ENCODE results near the gene PLTP. TPM values are rescaled to one million over a fixed set of nuclear protein-coding genes. Genes with fewer than 3 reads are reported as not detected.

The PLTP gene
- total and polyA plus RNA-seq, 2 donors (not counting 3 experiments of a cell fraction or from before 2014, with no cell fraction given): 62.1 to 118 TPM

DNA sequence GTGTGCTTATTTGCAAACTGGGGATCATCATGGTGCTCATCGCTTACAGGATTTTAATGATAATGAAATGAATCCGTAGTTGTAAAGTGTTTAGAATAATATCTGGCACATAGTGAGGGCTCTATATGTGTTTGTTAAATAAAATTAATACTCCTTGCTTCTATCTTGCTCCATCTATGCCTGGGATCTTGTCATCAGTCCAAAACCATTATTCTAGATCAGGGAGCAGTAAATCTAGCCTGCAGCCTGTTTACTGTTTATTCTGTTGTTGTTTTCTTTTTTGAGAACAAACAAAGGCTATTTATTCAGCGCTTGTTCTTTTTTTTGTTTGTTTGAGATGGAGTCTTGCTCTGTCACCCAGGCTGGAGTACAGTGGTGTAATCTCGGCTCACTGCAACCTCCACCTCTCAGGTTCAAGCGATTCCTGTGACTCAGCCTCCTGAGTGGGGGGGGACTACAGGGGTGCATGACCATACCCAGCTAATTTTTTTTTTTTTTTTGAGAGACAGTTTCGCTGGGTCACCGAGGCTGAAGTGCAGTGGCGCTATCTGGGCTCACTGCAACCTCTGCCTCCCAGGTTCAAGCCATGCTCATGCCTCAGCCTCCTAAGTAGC, 62.9 kb downstream of the PLTP start:
- Histone ChIP-seq H3K27me3 (ENCODE audit: control insufficient read depth in 2 of 2, insufficient read depth in 2 of 2, low read length in 2 of 2) (no peaks in the 10 kb centered on the region), H4K20me1 (replicated peaks; ENCODE audit: control insufficient read depth, extremely low read depth, insufficient read depth, low read length) (no peaks in the 10 kb centered on the region), H3K9me1 (replicated peaks; ENCODE audit: control insufficient read depth, extremely low read depth, insufficient read depth, low read length) (no peaks in the 10 kb centered on the region), H3K36me3 (ENCODE audit: control insufficient read depth in 2 of 2, extremely low read depth in 1 of 2, insufficient read depth in 2 of 2, low read length in 2 of 2) (peaks cover 0 to 19% of the 10 kb centered on the region in 2 experiments), H3K4me3 (replicated peaks in 1 of 3; ENCODE audit: insufficient read depth in 1 of 3, low read depth in 1 of 3, low read length in 3 of 3) (no peak overlapping the region), H3K79me2 (ENCODE audit: control insufficient read depth, insufficient read depth, low read length) (no peaks in the 10 kb centered on the region), H3K9me3 (replicated peaks; ENCODE audit: control insufficient read depth, insufficient read depth, low read length) (no peaks in the 10 kb centered on the region), H3K4me1 (ENCODE audit: control insufficient read depth, extremely low read depth, insufficient read depth, low read length) (no peaks in the 10 kb centered on the region), H3K4me2 (ENCODE audit: insufficient read depth, low read length) (no peak overlapping the region), H3K27ac (ENCODE audit: insufficient read depth, low read depth, low read length) (no peak overlapping the region), H2AFZ (ENCODE audit: low read depth, low read length) (no peak overlapping the region), H3K9ac (replicated peaks; ENCODE audit: extremely low read depth, insufficient read depth, low read length) (no peak overlapping the region)
- dilution Hi-C loops (cut with MboI; ENCODE audit: extremely low pct_ligation_motif_present, low sequenced_read_pairs): no loop called here
- ChIA-PET POLR2A (no interaction called here), CTCF (interaction anchor here (0.8 to 1.1 kb wide), 2 partner anchors 8 to 33 kb away, joined by 3 read pairs; no protein-coding TSS in a partner anchor)
- intact Hi-C loops (cut with micrococcal nuclease): no loop called here
- FAIRE-seq: no peak
- TF ChIP-seq GATA2 (IDR thresholded peaks at IDR 0.05; ENCODE audit: insufficient read depth, insufficient read length, low read depth, low read length): no peak
- no peak for TF ChIP-seq MYC (IDR thresholded peaks at IDR 0.05; ENCODE audit: low read depth, low read length)
- TF ChIP-seq POLR2AphosphoS5 (IDR thresholded peaks at IDR 0.05; ENCODE audit: insufficient read depth, low read depth, low read length): no peak
- no peak for TF ChIP-seq JUN (IDR thresholded peaks at IDR 0.05; ENCODE audit: borderline replicate concordance, insufficient read depth, insufficient read length, low read depth)
- no peak for TF ChIP-seq POLR2A (IDR thresholded peaks at IDR 0.05; ENCODE audit: low read depth, low read length)
- TF ChIP-seq, protein P1, sequence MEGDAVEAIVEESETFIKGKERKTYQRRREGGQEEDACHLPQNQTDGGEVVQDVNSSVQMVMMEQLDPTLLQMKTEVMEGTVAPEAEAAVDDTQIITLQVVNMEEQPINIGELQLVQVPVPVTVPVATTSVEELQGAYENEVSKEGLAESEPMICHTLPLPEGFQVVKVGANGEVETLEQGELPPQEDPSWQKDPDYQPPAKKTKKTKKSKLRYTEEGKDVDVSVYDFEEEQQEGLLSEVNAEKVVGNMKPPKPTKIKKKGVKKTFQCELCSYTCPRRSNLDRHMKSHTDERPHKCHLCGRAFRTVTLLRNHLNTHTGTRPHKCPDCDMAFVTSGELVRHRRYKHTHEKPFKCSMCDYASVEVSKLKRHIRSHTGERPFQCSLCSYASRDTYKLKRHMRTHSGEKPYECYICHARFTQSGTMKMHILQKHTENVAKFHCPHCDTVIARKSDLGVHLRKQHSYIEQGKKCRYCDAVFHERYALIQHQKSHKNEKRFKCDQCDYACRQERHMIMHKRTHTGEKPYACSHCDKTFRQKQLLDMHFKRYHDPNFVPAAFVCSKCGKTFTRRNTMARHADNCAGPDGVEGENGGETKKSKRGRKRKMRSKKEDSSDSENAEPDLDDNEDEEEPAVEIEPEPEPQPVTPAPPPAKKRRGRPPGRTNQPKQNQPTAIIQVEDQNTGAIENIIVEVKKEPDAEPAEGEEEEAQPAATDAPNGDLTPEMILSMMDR (IDR thresholded peaks at IDR 0.05; ENCODE audit: extremely low read depth in 1 of 2, insufficient read depth in 1 of 2, low read depth in 1 of 2, low read length in 2 of 2): no peak
- TF ChIP-seq FOS (IDR thresholded peaks at IDR 0.05; ENCODE audit: borderline replicate concordance, insufficient read depth, low read length): no peak
- TF ChIP-seq, protein P2, sequence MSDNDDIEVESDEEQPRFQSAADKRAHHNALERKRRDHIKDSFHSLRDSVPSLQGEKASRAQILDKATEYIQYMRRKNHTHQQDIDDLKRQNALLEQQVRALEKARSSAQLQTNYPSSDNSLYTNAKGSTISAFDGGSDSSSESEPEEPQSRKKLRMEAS (IDR thresholded peaks at IDR 0.05; ENCODE audit: insufficient read depth, insufficient read length): no peak
- no peak for TF ChIP-seq EZH2 (IDR thresholded peaks at IDR 0.05; ENCODE audit: borderline replicate concordance, low read depth, low read length, severe bottlenecking)
- no peak for DNase-seq (ENCODE audit: low read depth, low spot score)
- BruUV-seq (replicated peaks): no TSS peak

Other genes with a start within 250 kb of the PLTP start
- gene WFDC11, start 241.9 kb downstream of the PLTP start, total RNA-seq: not detected in 2 replicates
- gene WFDC11, start 241.9 kb downstream of the PLTP start, polyA plus RNA-seq: not detected in 2 replicates
- gene WFDC13, start 210.1 kb downstream of the PLTP start, total RNA-seq: not detected in 2 replicates
- gene WFDC13, start 210.1 kb downstream of the PLTP start, polyA plus RNA-seq: not detected in 2 replicates
- not detected in 2 replicates for gene WFDC10B, start 207.1 kb downstream of the PLTP start, total RNA-seq
- gene WFDC10B, start 207.1 kb downstream of the PLTP start, polyA plus RNA-seq: not detected in 2 replicates
- not detected in 2 replicates for gene SPINT4, start 189.8 kb downstream of the PLTP start, total RNA-seq
- gene SPINT4, start 189.8 kb downstream of the PLTP start, polyA plus RNA-seq: not detected in 2 replicates
- not detected in 2 replicates for gene WFDC3, start 120.3 kb downstream of the PLTP start, total RNA-seq
- gene WFDC3, start 120.3 kb downstream of the PLTP start, polyA plus RNA-seq: 0.39 TPM in 1 of 2 replicates, not detected in the other
- 31.9 and 33.7 TPM in 2 replicates for gene DNTTIP1, start 120.2 kb downstream of the PLTP start, total RNA-seq
- 38.4 and 40.5 TPM in 2 replicates for gene DNTTIP1, start 120.2 kb downstream of the PLTP start, polyA plus RNA-seq
- 108 and 129 TPM in 2 replicates for gene UBE2C, start 99.5 kb downstream of the PLTP start, total RNA-seq
- gene UBE2C, start 99.5 kb downstream of the PLTP start, polyA plus RNA-seq: 130 and 135 TPM in 2 replicates
- not detected in 2 replicates for gene TNNC2, start 84.8 kb downstream of the PLTP start, total RNA-seq
- 0.19 and 0.26 TPM in 2 replicates for gene TNNC2, start 84.8 kb downstream of the PLTP start, polyA plus RNA-seq
- gene SNX21, start 78.4 kb downstream of the PLTP start, total RNA-seq: 11.9 and 14.9 TPM in 2 replicates
- 11.6 and 14.8 TPM in 2 replicates for gene SNX21, start 78.4 kb downstream of the PLTP start, polyA plus RNA-seq
- 15.5 and 15.8 TPM in 2 replicates for gene ACOT8, start 54.8 kb downstream of the PLTP start, total RNA-seq
- 50.9 and 58.8 TPM in 2 replicates for gene ACOT8, start 54.8 kb downstream of the PLTP start, polyA plus RNA-seq
- 4.2 and 4.4 TPM in 2 replicates for gene ZSWIM3, start 54.5 kb downstream of the PLTP start, total RNA-seq
- gene ZSWIM3, start 54.5 kb downstream of the PLTP start, polyA plus RNA-seq: 3.8 and 4.5 TPM in 2 replicates
- 10.0 and 11.3 TPM in 2 replicates for gene ZSWIM1, start 30.9 kb downstream of the PLTP start, total RNA-seq
- 8.5 and 9.4 TPM in 2 replicates for gene ZSWIM1, start 30.9 kb downstream of the PLTP start, polyA plus RNA-seq
- gene SPATA25, start 24.5 kb downstream of the PLTP start, total RNA-seq: 1.3 TPM in 1 of 2 replicates, not detected in the other
- 0.69 and 1.0 TPM in 2 replicates for gene SPATA25, start 24.5 kb downstream of the PLTP start, polyA plus RNA-seq
- gene NEURL2, start 20.9 kb downstream of the PLTP start, total RNA-seq: 5.4 and 6.5 TPM in 2 replicates
- 2.8 and 4.5 TPM in 2 replicates for gene NEURL2, start 20.9 kb downstream of the PLTP start, polyA plus RNA-seq
- gene CTSA, start 20.8 kb downstream of the PLTP start, total RNA-seq: 156 and 169 TPM in 2 replicates
- 409 and 427 TPM in 2 replicates for gene CTSA, start 20.8 kb downstream of the PLTP start, polyA plus RNA-seq
- gene PCIF1, start 22.5 kb upstream of the PLTP start, total RNA-seq: 25.8 and 27.2 TPM in 2 replicates
- 26.4 and 27.6 TPM in 2 replicates for gene PCIF1, start 22.5 kb upstream of the PLTP start, polyA plus RNA-seq
- gene ZNF335, start 60.0 kb upstream of the PLTP start, total RNA-seq: 22.8 and 23.9 TPM in 2 replicates
- gene ZNF335, start 60.0 kb upstream of the PLTP start, polyA plus RNA-seq: 17.3 and 20.4 TPM in 2 replicates
- gene MMP9, start 96.8 kb upstream of the PLTP start, total RNA-seq: not detected in 2 replicates
- not detected in 2 replicates for gene MMP9, start 96.8 kb upstream of the PLTP start, polyA plus RNA-seq
- 1.6 and 1.8 TPM in 2 replicates for gene SLC12A5, start 117.1 kb upstream of the PLTP start, total RNA-seq
- gene SLC12A5, start 117.1 kb upstream of the PLTP start, polyA plus RNA-seq: 1.8 and 2.3 TPM in 2 replicates
- gene NCOA5, start 177.8 kb upstream of the PLTP start, total RNA-seq: 34.2 and 39.5 TPM in 2 replicates
- 30.3 and 32.0 TPM in 2 replicates for gene NCOA5, start 177.8 kb upstream of the PLTP start, polyA plus RNA-seq
- 33.1 and 36.6 TPM in 2 replicates for gene CD40, start 206.2 kb upstream of the PLTP start, total RNA-seq
- gene CD40, start 206.2 kb upstream of the PLTP start, polyA plus RNA-seq: 38.3 and 43.9 TPM in 2 replicates